ENCODE data around the gene BTBD19. TPM values are rescaled to one million over a fixed set of nuclear protein-coding genes. Genes with fewer than 3 reads are reported as not detected.
A peak's percentile ranks its signal among the peaks of the same experiment; 100 is the strongest.

BTBD19 gene
- total and polyA plus RNA-seq, 2 of the 8 experiments (the other 6 are each of a cell fraction or from before 2014, with no cell fraction given), result 1.1 TPM

DNA sequence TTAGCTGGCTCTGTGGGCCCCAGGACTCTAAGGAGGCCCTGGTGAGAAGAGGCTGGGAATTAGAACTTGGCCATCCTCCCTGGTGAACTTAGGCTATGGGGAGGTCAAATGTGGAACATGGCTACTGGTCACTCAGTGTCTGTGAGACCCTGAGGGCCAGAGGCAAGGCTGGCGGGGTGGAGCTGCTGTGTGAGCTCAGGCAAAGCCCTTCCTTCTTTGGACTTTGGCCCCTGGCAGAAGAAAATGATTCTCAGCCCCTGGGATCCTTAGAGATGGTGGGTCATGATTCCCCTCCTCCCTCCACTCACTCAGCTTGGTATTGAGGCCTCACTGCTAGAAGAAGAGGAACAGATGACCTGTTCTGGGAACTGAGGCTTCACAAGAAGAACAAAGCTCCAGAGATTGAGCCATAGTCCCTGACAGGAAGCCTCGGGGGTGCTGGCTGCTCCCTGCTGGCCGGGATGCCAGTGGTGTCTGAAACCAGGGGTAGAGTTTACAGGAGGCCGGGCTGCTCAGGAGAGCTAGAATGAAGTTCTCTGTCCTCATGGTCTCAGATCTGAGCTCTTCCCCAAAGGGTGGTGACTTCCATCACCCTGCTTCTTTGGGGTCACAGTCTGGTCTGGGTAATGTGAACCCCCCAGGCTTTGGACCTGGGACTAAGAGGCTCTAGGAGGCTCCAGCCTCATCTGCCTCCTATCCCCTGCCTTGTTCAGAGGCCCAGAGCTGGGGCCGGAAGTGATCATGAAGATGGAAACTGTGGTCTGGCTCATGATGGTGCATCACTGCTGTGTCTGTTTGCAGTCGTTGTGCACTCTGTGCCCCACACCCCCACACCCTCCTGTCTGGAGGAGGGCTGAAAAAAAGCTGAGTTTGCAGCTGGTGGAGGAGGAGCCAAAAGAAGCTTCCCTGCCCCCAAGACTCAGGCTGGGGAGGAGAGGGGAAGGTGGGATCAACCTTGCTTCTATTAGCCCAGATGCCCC is 905 bp downstream of the BTBD19 start:
- Histone ChIP-seq H3K18ac (ENCODE audit: extremely low read depth, low read length) (peak overlapping the region; percentile 88), H3K9ac (replicated peaks in 1 of 4; ENCODE audit: extremely low read depth in 1 of 4, low read depth in 3 of 4, low read length in 3 of 4) (0 out of 7 replicates have a peak overlapping the region, but pooled peaks of 1 of the 4 experiments have one; percentile 6), H3K27me3 (replicated peaks in 1 of 4; ENCODE audit: control insufficient read depth in 3 of 4, extremely low read depth in 1 of 4, insufficient read depth in 3 of 4, low read length in 3 of 4) (peaks cover 0 to 8% (median 1%) of the 10 kb centered on the region in 4 experiments; a peak in 4 of 7 replicates), H4K91ac (replicated peaks; ENCODE audit: insufficient read length, low read length) (peak overlapping the region; percentile 94), H3K23me2 (ENCODE audit: low read depth, low read length) (peaks cover 6% of the 10 kb centered on the region; the same call in 1 of the 2 replicates), H3K4ac (replicated peaks; ENCODE audit: insufficient read length, low read depth, low read length) (no peak overlapping the region), H4K20me1 (replicated peaks in 1 of 2; ENCODE audit: control insufficient read depth in 1 of 2, insufficient read depth in 2 of 2, low read length in 2 of 2) (no peaks in the 10 kb centered on the region), H3K4me1 (replicated peaks in 1 of 4; ENCODE audit: control insufficient read depth in 3 of 4, insufficient read depth in 4 of 4, low read length in 3 of 4) (peaks cover 10 to 44% (median 34%) of the 10 kb centered on the region in 4 experiments), H3K79me2 (ENCODE audit: control insufficient read depth in 1 of 2, insufficient read depth in 2 of 2, low read length in 2 of 2) (no peaks in the 10 kb centered on the region), H2BK120ac (replicated peaks; ENCODE audit: low read depth, low read length) (no peak overlapping the region), H3K4me2 (ENCODE audit: insufficient read depth in 1 of 2, low read depth in 2 of 2, low read length in 2 of 2) (peak overlapping the region; percentile 56 to 58; a peak in 3 of 4 replicates), H2AFZ (ENCODE audit: low read length) (no peak overlapping the region), H2BK15ac (ENCODE audit: low read length) (peak overlapping the region; percentile 90; the same call in 1 of the 2 replicates), H2BK12ac (ENCODE audit: low read depth, low read length) (peak overlapping the region; percentile 99), H3K56ac (replicated peaks; ENCODE audit: insufficient read length, low read depth, low read length) (no peak overlapping the region), H4K8ac (ENCODE audit: extremely low read depth, insufficient read depth, low read length) (no peak overlapping the region), H3K36me3 (ENCODE audit: control insufficient read depth in 2 of 4, insufficient read depth in 4 of 4, low read length in 3 of 4) (peaks cover 0 to 9% (median under 1%) of the 10 kb centered on the region in 4 experiments; a peak in 4 of 8 replicates), H3K4me3 (ENCODE audit: extremely low read depth in 1 of 4, insufficient read depth in 2 of 4, low read depth in 3 of 4, low read length in 4 of 4) (no peak overlapping the region), H3K79me1 (ENCODE audit: low read depth, low read length) (no peaks in the 10 kb centered on the region), H2BK5ac (ENCODE audit: low read depth, low read length) (peak overlapping the region; percentile 88), H2BK20ac (ENCODE audit: low read length) (peak overlapping the region; percentile 92), H3K14ac (ENCODE audit: insufficient read length) (no peak overlapping the region), H4K5ac (ENCODE audit: insufficient read length, low read depth, low read length) (no peak overlapping the region), H3K9me3 (ENCODE audit: insufficient read depth in 2 of 2, low read depth in 1 of 2, low read length in 1 of 2) (no peaks in the 10 kb centered on the region), H2AK5ac (ENCODE audit: low read depth, low read length) (peak overlapping the region; percentile 96; the same call in 1 of the 2 replicates), H3K23ac (ENCODE audit: insufficient read length) (no peak overlapping the region), H3K27ac (ENCODE audit: low read depth, low read length) (peak overlapping the region; percentile 58; the same call in 1 of the 2 replicates)
- no peak for TF ChIP-seq JUN (IDR thresholded peaks at IDR 0.05; ENCODE audit: low read depth, low read length)
- 95% methylated on average over 6 of the region's 6 CpGs; no CpG with 5 or more reads in 1 of the 2 experiments for WGBS, 2 experiments (ENCODE audit: extremely low coverage in 1 of 2, insufficient coverage in 1 of 2, insufficient read length in 1 of 2, insufficient replicate concordance in 2 of 2, low coverage in 1 of 2, low lambda C conversion rate in 2 of 2, missing lambda C conversion rate in 1 of 2)
- ChIA-PET POLR2A (ENCODE audit: partially characterized antibody) (interaction anchor here (0.8 to 19.2 kb wide), 17 partner anchors 9 to 712 kb away, joined by 3 to 547 read pairs (median 8); partner anchors contain the start of genes BEST4, PLK3, PTCH2 and RPS8), CTCF (ENCODE audit: partially characterized antibody) (interaction anchor here (0.7 to 5.4 kb wide), 16 partner anchors 10 to 101 kb away, joined by 3 to 37 read pairs (median 6); partner anchors contain the start of genes PLK3 and RNU5D-1)
- FAIRE-seq (no peak), DNase-seq (ENCODE audit: low read depth in 1 of 2, low spot score in 2 of 2) (no peak)

Measured in H1 (cell line).